ENCODE results near the gene CNOT11.
"Not testable (repeated sequence)": the region's sequence is repeated elsewhere in the genome, so short reads cannot be mapped to it uniquely, and the experiment has no call there.

The CNOT11 gene

GRCh38 chr2:101244899-101245298 lies 7.8 kb upstream of the CNOT11 start:
- in situ Hi-C loops (cut with MboI; ENCODE audit: low sequenced_read_pairs) = not testable (repeated sequence)

- in situ Hi-C loops (cut with MboI; ENCODE audit: low sequenced_read_pairs) = not testable (repeated sequence)
Observed at GRCh38 chr2:101245468-101245867, 7.2 kb upstream of the CNOT11 start.

DNA sequence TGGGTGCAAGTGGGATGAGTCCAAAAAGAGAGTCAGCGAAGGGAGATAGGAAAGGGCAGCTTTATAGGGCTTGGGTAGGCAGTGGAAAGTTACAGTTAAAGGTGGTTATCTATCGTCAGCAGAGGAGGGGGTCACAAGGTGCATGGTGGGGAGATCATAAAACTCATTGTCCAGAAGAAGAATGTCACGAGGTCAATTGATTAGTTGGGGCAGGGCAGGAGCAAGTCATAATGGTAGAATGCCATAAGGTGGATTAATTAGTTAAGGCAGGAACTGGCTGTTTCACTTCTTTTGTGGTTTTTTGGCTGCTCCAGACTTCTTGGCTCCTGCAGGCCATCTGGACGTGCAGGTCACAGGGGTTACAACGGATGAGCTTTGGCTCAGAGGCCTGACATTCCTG lies 3.9 kb upstream of the CNOT11 start:
- in situ Hi-C loops (cut with MboI; ENCODE audit: low sequenced_read_pairs) = not testable (repeated sequence)

DNA sequence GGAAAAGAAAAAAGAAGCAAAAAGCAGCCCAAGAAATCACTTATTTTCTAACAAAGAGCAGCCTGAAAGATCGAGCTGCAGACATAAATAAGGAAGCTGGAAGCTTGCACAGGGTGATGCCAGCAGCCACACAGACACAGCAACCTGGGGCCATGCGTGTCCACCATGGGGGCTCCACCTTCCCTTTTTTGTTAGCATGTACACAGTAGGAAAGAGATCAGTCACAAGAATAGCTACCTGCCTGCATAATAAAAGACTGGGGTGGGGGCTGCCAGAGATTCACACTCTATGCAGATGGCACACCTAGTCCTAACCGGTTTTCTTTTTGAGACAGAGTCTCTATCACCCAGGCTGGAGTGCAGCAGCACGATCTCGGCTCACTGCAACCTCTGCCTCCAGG lies 2.9 kb upstream of the CNOT11 start:
- in situ Hi-C loops (cut with MboI; ENCODE audit: low sequenced_read_pairs) = no loop called here

DNA sequence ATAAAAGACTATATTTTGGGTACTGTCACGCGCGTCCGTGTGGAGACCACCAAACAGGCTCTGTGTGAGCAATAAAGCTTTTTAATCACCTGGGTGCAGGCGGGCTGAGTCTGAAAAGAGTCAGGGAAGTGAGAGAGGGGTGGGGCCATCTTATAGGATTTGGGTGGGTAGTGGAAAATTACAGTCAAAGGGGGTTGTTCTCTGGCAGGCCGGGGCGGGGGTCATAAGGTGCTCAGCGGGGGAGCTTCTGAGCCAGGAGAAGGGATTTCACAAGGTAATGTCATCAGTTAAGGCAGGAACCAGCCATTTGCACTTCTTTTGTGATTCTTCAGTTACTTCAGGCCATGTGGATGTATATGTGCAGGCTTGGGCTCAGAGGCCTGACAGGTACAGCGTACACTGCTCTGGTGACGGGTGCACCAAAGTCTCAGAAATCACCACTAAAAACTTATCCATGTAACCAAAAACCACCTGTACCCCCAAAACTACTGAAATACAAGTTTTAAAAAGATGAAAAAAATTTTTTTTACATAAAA lies 1.4 kb upstream of the CNOT11 start:
- in situ Hi-C loops (cut with MboI; ENCODE audit: low sequenced_read_pairs) = not testable (repeated sequence)

DNA sequence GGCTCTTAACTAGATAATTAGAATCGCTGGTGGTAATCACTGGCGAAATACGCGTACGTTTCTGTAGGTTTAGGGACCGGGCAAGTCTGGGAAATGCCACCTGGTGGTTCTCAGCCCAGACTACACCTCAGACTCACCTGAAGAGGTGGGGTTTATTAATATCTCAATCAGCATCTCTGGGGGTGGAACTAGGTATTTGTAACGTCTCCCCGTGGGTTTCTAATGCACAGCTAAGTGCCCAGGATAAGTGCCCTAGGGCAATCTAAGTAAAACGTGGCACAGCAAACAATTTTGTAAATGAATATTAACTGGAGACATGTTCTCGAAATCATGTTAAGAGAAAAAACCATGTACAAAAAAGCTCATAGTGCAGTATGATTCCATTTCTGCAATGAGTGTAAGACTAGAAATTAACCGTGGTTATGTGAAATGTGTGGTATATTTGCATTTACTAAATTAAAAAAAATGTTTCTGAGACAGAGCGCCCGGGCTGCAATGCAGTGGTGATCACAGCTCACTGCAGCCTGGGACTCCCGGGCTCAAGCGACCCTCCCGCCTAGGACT lies 760 bp upstream of the CNOT11 start:
- in situ Hi-C loops (cut with MboI; ENCODE audit: low sequenced_read_pairs) = no loop called here

DNA sequence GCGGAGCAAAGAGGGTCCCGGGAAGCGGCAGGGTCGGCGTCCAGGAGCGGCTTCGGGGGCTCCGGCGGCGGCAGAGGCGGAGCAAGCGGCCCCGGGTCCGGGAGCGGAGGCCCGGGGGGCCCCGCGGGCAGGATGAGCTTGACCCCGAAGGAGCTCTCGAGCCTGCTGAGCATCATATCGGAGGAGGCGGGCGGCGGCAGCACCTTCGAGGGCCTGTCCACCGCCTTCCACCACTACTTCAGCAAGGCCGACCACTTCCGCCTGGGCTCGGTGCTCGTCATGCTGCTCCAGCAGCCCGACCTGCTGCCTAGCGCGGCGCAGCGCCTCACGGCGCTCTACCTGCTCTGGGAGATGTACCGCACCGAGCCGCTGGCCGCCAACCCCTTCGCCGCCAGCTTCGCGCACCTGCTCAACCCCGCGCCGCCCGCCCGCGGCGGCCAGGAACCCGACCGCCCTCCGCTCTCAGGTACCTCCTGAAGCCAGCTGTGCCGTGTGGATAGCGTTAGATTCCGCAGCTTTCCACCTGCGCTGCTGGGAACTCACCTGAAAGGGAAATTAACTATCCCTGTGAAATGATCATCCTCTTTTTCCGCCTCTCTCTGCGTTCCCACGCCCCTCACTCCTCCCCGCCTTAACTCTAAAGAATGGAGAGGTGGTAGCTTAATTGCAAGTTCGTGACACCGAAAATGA lies 472 bp downstream of the CNOT11 start:
- in situ Hi-C loops (cut with MboI; ENCODE audit: low sequenced_read_pairs) = no loop called here

DNA sequence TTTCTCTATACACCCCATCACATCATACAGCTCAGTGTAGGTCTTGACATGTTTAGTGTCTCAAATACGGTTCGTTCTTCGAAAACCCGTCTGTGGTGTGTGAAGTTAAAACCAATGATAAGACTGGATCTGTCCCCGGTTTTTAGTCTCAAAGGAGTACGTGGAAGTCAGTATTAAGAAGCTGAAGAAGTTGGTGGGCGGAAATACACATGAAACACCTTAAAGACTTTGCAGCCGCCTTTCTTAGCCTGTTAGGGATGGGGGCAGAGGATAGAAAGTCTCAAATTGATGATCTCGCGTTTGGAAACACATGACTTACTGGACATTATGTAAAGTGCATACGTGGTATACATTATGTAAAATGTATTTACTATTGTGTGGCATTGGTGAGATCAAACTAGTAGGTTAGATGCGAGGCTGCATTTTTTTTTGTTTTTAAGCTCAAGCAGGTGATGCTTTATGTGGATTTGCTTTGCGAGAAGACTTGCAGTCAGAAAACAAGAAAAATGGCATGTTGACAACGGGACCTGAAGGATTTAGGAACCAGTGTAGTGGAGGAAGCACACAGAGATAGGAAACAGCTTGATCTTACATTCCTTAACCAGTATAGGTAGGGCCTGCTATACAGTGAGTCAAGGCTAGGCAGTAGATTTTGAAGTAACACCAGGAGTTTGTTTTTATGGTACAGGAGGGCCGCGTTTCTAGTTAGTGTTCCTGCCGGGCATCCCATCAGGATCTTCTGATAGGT lies 1.2 kb downstream of the CNOT11 start:
- in situ Hi-C loops (cut with MboI; ENCODE audit: low sequenced_read_pairs) = no loop called here

GRCh38 chr2:101255501-101255900 lies 2.8 kb downstream of the CNOT11 start:
- in situ Hi-C loops (cut with MboI; ENCODE audit: low sequenced_read_pairs) = no loop called here

GRCh38 chr2:101256316-101256715 lies 3.6 kb downstream of the CNOT11 start:
- in situ Hi-C loops (cut with MboI; ENCODE audit: low sequenced_read_pairs) = no loop called here

GRCh38 chr2:101258804-101259203 lies 6.1 kb downstream of the CNOT11 start:
- in situ Hi-C loops (cut with MboI; ENCODE audit: low sequenced_read_pairs) = no loop called here

DNA sequence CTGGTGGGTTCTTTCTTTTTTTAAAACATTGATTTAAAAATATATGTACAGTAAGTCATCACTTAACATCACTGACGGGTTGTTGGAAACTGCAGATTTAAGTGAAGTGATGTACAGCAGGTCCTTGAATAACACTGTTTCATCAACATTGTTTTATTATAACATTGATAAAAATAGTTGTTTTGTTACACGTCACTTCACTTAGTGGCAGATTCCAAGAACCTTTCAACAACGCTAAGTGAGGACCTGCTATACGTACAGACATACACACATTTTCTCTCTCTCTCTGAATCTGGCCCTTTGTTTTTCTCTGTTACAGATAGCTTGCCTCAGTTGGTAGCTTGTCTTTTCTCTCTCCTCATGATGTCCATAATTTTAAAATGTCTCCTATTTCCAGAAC lies 9.5 kb downstream of the CNOT11 start:
- in situ Hi-C loops (cut with MboI; ENCODE audit: low sequenced_read_pairs) = no loop called here

DNA sequence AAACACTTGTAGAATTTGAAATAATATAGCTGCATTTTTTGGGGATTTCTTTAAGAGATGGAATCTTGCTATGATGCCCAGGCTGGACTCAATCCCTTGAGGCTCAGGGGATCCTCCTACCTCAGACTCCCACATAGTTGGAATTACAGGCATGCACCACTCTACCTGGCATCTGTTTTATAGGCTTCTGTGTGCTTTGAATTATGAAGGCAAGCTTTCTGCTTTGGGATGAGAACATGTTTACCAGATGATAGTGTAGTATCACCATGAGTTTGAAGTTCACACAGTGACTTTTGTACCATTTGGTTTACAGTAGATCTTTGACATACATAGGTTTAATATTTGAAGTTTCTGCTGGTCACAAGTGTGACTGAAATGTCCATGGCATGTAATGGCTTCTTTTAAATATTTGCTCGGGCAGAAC lies 10.7 kb downstream of the CNOT11 start:
- in situ Hi-C loops (cut with MboI; ENCODE audit: low sequenced_read_pairs) = no loop called here

DNA sequence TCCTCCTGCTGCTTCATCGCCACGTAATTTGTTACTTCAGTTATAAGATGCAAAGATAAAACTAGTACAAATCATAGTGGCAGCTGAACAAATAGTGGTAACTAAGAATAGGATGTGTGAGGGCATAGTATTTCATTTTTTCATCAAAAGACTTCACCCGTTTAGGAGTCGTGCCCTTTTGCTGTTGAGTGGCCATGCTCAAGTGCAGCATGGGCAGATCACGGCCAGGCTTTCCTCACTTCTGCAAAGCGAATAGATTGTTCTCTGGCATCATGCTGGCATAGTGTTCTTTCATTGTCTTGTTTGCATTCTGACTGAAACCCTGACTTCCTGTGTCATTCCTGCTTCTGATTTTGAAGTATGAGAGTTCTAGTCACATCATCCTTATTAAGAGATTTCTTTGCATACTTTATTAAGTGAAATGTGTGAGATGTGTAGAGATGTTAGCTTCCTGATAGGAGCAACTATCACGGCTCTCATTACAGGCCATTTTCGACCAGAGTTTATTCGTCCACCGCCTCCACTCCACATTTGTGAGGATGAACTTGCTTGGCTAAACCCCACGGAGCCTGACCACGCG lies 11.8 kb downstream of the CNOT11 start:
- in situ Hi-C loops (cut with MboI; ENCODE audit: low sequenced_read_pairs) = no loop called here

- in situ Hi-C loops (cut with MboI; ENCODE audit: low sequenced_read_pairs) = no loop called here
Observed at GRCh38 chr2:101265893-101266499, 13.3 kb downstream of the CNOT11 start.

GRCh38 chr2:101267671-101268656 lies 15.3 kb downstream of the CNOT11 start:
- in situ Hi-C loops (cut with MboI; ENCODE audit: low sequenced_read_pairs) = no loop called here

- in situ Hi-C loops (cut with MboI; ENCODE audit: low sequenced_read_pairs) = no loop called here
Observed at GRCh38 chr2:101270700-101271259, 18.1 kb downstream of the CNOT11 start.

DNA sequence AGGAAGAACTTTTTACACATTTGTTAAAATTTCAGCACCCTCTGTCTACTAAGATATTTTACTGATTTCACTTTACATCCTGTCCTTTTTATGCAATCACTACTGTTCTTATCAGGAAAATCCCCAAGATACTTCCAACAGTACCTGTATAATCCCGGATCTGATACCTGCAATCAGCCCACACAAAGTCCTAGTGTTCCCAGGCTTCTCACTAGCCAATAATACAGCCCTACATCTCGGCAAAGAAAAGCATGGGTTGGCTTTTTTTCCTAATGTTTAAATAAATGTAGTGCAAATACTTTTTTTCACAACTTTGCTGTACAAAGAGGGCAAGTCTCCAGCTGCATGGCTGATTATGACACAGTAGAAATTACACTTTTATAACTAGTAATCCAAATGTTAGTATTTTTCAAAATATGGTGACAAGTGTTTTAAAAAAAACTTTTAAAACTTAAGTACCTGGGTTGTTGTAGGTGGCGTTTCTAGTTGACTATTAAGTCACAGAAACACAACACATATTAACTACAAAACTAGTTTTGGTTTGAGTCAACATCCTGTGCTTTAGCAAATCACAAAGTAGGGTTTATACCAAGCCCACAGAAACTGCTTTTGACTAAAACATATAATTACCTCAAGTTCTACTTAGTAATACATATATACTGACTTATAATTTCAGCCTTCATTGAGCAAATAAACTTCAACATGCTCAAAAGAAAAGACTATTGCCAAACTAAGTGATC lies 19.5 kb downstream of the CNOT11 start:
- in situ Hi-C loops (cut with MboI; ENCODE audit: low sequenced_read_pairs) = no loop called here

DNA sequence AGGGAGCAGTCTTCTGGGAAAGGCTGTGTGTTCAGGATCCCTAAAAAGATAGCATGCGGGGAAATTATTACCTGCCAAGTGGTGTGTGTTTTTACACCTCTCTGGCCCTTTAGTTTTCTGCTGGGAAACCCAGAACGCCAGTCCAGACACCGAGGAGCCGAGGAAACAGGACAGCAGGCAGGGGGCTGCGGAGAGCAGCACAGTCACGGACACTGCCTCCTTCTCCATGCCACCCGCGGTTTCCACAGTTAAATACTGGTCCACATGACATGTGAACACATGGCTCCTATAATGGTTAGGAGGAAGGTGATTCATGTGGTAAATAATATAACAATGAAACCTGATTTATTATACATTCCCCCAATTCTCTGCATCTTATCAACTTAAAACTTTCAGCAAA lies 20.4 kb downstream of the CNOT11 start:
- in situ Hi-C loops (cut with MboI; ENCODE audit: low sequenced_read_pairs) = no loop called here

Data from hTERT RPE-1 (cell line).